HEK293 (cell line): Measurements from ENCODE around the gene COL5A1.
A peak's percentile ranks its signal among the peaks of the same experiment; 100 is the strongest.

Source experiments
- CTCF ChIA-PET: fragments of 350-600 bp; formaldehyde crosslinking; extraction: SDS; loops from one replicate; lab custom pipeline; 2021; ENCODE audit warnings: antibody characterized with exemption; lab: Yijun Ruan, JAX
- POLR2A ChIA-PET: fragments of 300-600 bp; formaldehyde crosslinking; extraction: SDS; loops from one replicate; lab custom pipeline; 2020; ENCODE audit warnings: antibody characterized with exemption, inconsistent platforms; lab: Yijun Ruan, JAX
- H3K27ac ChIP-seq: fragments of 200-500 bp; sonication (Bioruptor generic); 2 replicates; pipeline ENCODE4 v1.5.1; 2014; ENCODE audit warnings: low read depth, low read length, control low read depth, inconsistent platforms; ENCODE audit errors: extremely low read depth
- H3K36me3 ChIP-seq, 2 experiments: fragments of 200-500 bp in 1 of 2; sonication (Bioruptor generic) in 1 of 2; 1 replicate in 1 of 2; 2 replicates in 1 of 2; pipeline ENCODE4 v1.5.1; 2014 to 2017; ENCODE audit warnings: inconsistent platforms in 2 of 2, low read length in 2 of 2; ENCODE audit not compliant: control insufficient read depth in 2 of 2, insufficient read depth in 1 of 2
- H3K4me1 ChIP-seq: fragments of 200-500 bp; sonication (Bioruptor generic); 2 replicates; pipeline ENCODE4 v1.5.1; 2014; ENCODE audit warnings: mild to moderate bottlenecking, low read length, inconsistent platforms; ENCODE audit not compliant: control insufficient read depth, insufficient read depth
- H3K4me3 ChIP-seq: 2 replicates; pipeline ENCODE4 v1.5.1; 2011; ENCODE audit warnings: low read depth, mild to moderate bottlenecking, control low read depth, low read length, moderate library complexity
- H3K9me3 ChIP-seq: fragments of 200-500 bp; sonication (Bioruptor generic); 2 replicates; pipeline ENCODE4 v1.5.1; 2014; ENCODE audit warnings: low read depth, low read length, inconsistent platforms; ENCODE audit not compliant: control insufficient read depth, insufficient read depth
- ATF2 ChIP-seq: fragments of 450-650 bp; formaldehyde crosslinking; IDR thresholded peaks from 2 replicates; pipeline ENCODE4 v1.5.1; 2016; ENCODE audit warnings: missing biosample characterization, missing genetic modification characterization, low read depth
- GLI2 ChIP-seq: fragments of 450-650 bp; formaldehyde crosslinking; IDR thresholded peaks from 2 replicates; pipeline ENCODE4; 2017; ENCODE audit warnings: missing biosample characterization, missing genetic modification characterization, low read depth, borderline replicate concordance
- MEIS1 ChIP-seq: sonication (generic); formaldehyde crosslinking; IDR thresholded peaks from 2 replicates; pipeline ENCODE4 v1.8.1; 2022; ENCODE audit warnings: missing genetic modification reagents, mild to moderate bottlenecking, borderline replicate concordance
- PRDM10 ChIP-seq: fragments of 450-650 bp; formaldehyde crosslinking; IDR thresholded peaks from 2 replicates; pipeline ENCODE4 v1.5.1; 2016; ENCODE audit warnings: missing biosample characterization, missing genetic modification characterization
- PRDM4 ChIP-seq: fragments of 450-650 bp; formaldehyde crosslinking; IDR thresholded peaks from 2 replicates; pipeline ENCODE4 v1.5.1; 2017; ENCODE audit warnings: missing biosample characterization, missing genetic modification characterization
- SCRT1 ChIP-seq: fragments of 450-650 bp; formaldehyde crosslinking; IDR thresholded peaks from 2 replicates; pipeline ENCODE4 v1.5.1; 2016; ENCODE audit warnings: missing biosample characterization, missing genetic modification characterization, borderline replicate concordance
- ZBTB48 ChIP-seq: fragments of 450-650 bp; formaldehyde crosslinking; IDR thresholded peaks from 2 replicates; pipeline ENCODE4 v1.5.1; 2016; ENCODE audit warnings: missing biosample characterization, missing genetic modification characterization
- ZFP69B ChIP-seq: fragments of 450-650 bp; formaldehyde crosslinking; IDR thresholded peaks from 2 replicates; pipeline ENCODE4 v1.5.1; 2016; ENCODE audit warnings: missing biosample characterization, missing genetic modification characterization
- ZNF133 ChIP-seq: fragments of 450-650 bp; formaldehyde crosslinking; IDR thresholded peaks from 2 replicates; pipeline ENCODE4 v1.5.1; 2016; ENCODE audit warnings: missing biosample characterization, missing genetic modification characterization
- ZNF24 ChIP-seq: fragments of 450-650 bp; formaldehyde crosslinking; IDR thresholded peaks from 2 replicates; pipeline ENCODE4 v1.5.1; 2016; ENCODE audit warnings: missing biosample characterization, missing genetic modification characterization
- ZNF37A ChIP-seq: fragments of 450-650 bp; IDR thresholded peaks from 2 replicates; pipeline ENCODE4 v1.5.1; 2018; ENCODE audit warnings: missing biosample characterization, missing genetic modification characterization
- ZNF48 ChIP-seq: fragments of 450-650 bp; formaldehyde crosslinking; IDR thresholded peaks from 2 replicates; pipeline ENCODE4 v1.5.1; 2016; ENCODE audit warnings: missing biosample characterization, missing genetic modification characterization
- ZNF561 ChIP-seq: fragments of 450-650 bp; IDR thresholded peaks from 2 replicates; pipeline ENCODE4 v1.5.1; 2018; ENCODE audit warnings: missing biosample characterization, missing genetic modification characterization, borderline replicate concordance
- ZNF610 ChIP-seq: fragments of 450-650 bp; formaldehyde crosslinking; IDR thresholded peaks from 2 replicates; pipeline ENCODE4 v1.5.1; 2016; ENCODE audit warnings: missing biosample characterization, missing genetic modification characterization, borderline replicate concordance
- ZNF626 ChIP-seq: fragments of 450-650 bp; sonication (Bioruptor Pico); formaldehyde crosslinking; IDR thresholded peaks from 2 replicates; pipeline ENCODE4 v1.5.1; 2018; ENCODE audit warnings: missing biosample characterization, missing genetic modification characterization, inconsistent platforms
- ZNF645 ChIP-seq: fragments of 450-650 bp; formaldehyde crosslinking; IDR thresholded peaks from 2 replicates; pipeline ENCODE4; 2016; ENCODE audit warnings: missing biosample characterization, missing genetic modification characterization
- ZNF692 ChIP-seq: fragments of 450-650 bp; formaldehyde crosslinking; IDR thresholded peaks from 2 replicates; pipeline ENCODE4 v1.5.1; 2016; ENCODE audit warnings: missing biosample characterization, missing genetic modification characterization
- ZNF776 ChIP-seq: fragments of 450-650 bp; formaldehyde crosslinking; IDR thresholded peaks from 2 replicates; pipeline ENCODE4 v1.5.0; 2017; ENCODE audit warnings: missing biosample characterization, missing genetic modification characterization, borderline replicate concordance
- ZNF791 ChIP-seq: fragments of 450-650 bp; formaldehyde crosslinking; IDR thresholded peaks from 2 replicates; pipeline ENCODE4 v1.5.1; 2016; ENCODE audit warnings: missing biosample characterization, missing genetic modification characterization
- ZXDB ChIP-seq: fragments of 450-650 bp; formaldehyde crosslinking; IDR thresholded peaks from 2 replicates; pipeline ENCODE4 v1.5.1; 2016; ENCODE audit warnings: missing biosample characterization, missing genetic modification characterization
- TF ChIP-seq, protein P1 (sequence below): fragments of 450-650 bp; formaldehyde crosslinking; IDR thresholded peaks from 2 replicates; pipeline ENCODE4 v1.5.1; 2016; ENCODE audit warnings: missing biosample characterization, missing genetic modification characterization
- TF ChIP-seq, protein P2 (sequence below): fragments of 450-650 bp; formaldehyde crosslinking; IDR thresholded peaks from 2 replicates; pipeline ENCODE4 v1.5.1; 2016; ENCODE audit warnings: missing biosample characterization, missing genetic modification characterization

Gene COL5A1

GRCh38 chr9:134707031-134707680, 65.6 kb downstream of the COL5A1 start:
- ChIA-PET CTCF (interaction anchor here (0.6 to 3.3 kb wide), 7 partner anchors 10 to 442 kb away, joined by 3 to 26 read pairs (median 5); no protein-coding TSS in a partner anchor), POLR2A (interaction anchor here (0.7 to 3.1 kb wide), 5 partner anchors 10 to 251 kb away, joined by 3 to 17 read pairs (median 3); no protein-coding TSS in a partner anchor)
- H3K4me1 ChIP-seq, result peaks cover 5% of the 10 kb centered on the region; the same call in 1 of the 2 replicates
- H3K4me3 ChIP-seq, result no peak overlapping the region
- no peaks in the 10 kb centered on the region for H3K36me3 ChIP-seq
- H3K9me3 ChIP-seq, result no peaks in the 10 kb centered on the region
- H3K27ac ChIP-seq, result peak overlapping the region; percentile 55
- TF ChIP-seq, protein P1, sequence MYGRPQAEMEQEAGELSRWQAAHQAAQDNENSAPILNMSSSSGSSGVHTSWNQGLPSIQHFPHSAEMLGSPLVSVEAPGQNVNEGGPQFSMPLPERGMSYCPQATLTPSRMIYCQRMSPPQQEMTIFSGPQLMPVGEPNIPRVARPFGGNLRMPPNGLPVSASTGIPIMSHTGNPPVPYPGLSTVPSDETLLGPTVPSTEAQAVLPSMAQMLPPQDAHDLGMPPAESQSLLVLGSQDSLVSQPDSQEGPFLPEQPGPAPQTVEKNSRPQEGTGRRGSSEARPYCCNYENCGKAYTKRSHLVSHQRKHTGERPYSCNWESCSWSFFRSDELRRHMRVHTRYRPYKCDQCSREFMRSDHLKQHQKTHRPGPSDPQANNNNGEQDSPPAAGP, result no peak
- 0 out of 2 replicates have a peak, but pooled peaks have one; percentile 59 for TF ChIP-seq ZXDB (tag by site-specific recombination)
- TF ChIP-seq PRDM10 (tag by site-specific recombination), result peak; percentile 68
- no peak for TF ChIP-seq MEIS1 (CRISPR knock-in tag)
- TF ChIP-seq ZNF133 (tag by site-specific recombination), result no peak
- TF ChIP-seq ZBTB48 (tag by site-specific recombination), result peak; percentile 35; the same call in 1 of the 2 replicates
- no peak for TF ChIP-seq ZNF24 (tag by site-specific recombination)
- TF ChIP-seq ZNF48 (tag by site-specific recombination), result no peak
- TF ChIP-seq PRDM4 (tag by site-specific recombination), result peak; percentile 98
- TF ChIP-seq GLI2 (tag by site-specific recombination), result no peak
- TF ChIP-seq ZNF37A (tag by site-specific recombination), result no peak
- TF ChIP-seq ZNF561 (tag by site-specific recombination), result no peak
- TF ChIP-seq ZNF776 (tag by site-specific recombination), result no peak
- 0 out of 2 replicates have a peak, but pooled peaks have one; percentile 35 for TF ChIP-seq ZFP69B (tag by site-specific recombination)
- peak; percentile 36; the same call in 1 of the 2 replicates for TF ChIP-seq ZNF610 (tag by site-specific recombination)
- TF ChIP-seq ZNF645 (tag by site-specific recombination), result no peak
- TF ChIP-seq, protein P2, sequence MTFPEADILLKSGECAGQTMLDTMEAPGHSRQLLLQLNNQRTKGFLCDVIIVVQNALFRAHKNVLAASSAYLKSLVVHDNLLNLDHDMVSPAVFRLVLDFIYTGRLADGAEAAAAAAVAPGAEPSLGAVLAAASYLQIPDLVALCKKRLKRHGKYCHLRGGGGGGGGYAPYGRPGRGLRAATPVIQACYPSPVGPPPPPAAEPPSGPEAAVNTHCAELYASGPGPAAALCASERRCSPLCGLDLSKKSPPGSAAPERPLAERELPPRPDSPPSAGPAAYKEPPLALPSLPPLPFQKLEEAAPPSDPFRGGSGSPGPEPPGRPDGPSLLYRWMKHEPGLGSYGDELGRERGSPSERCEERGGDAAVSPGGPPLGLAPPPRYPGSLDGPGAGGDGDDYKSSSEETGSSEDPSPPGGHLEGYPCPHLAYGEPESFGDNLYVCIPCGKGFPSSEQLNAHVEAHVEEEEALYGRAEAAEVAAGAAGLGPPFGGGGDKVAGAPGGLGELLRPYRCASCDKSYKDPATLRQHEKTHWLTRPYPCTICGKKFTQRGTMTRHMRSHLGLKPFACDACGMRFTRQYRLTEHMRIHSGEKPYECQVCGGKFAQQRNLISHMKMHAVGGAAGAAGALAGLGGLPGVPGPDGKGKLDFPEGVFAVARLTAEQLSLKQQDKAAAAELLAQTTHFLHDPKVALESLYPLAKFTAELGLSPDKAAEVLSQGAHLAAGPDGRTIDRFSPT (tag by site-specific recombination), result no peak
- no peak for TF ChIP-seq SCRT1 (tag by site-specific recombination)
- TF ChIP-seq ZNF626 (tag by site-specific recombination), result no peak
- TF ChIP-seq ZNF692 (tag by site-specific recombination), result peak; percentile 64; the same call in 1 of the 2 replicates
- 0 out of 2 replicates have a peak, but pooled peaks have one; percentile 29 for TF ChIP-seq ATF2
- TF ChIP-seq ZNF791 (tag by site-specific recombination), result no peak
